GM18868 (cell line): Measurements from ENCODE around the gene ZDHHC19.
"Not testable (repeated sequence)": the region's sequence is repeated elsewhere in the genome, so short reads cannot be mapped to it uniquely, and the experiment has no call there.

Experiments
- ATAC-seq: cut with Tn5 transposase; IDR thresholded peaks from one replicate; pipeline ENCODE4 v1.9.1; 2021; ENCODE audit warnings: mild to moderate bottlenecking, moderate library complexity; ENCODE audit not compliant: unreplicated experiment

Gene ZDHHC19

DNA sequence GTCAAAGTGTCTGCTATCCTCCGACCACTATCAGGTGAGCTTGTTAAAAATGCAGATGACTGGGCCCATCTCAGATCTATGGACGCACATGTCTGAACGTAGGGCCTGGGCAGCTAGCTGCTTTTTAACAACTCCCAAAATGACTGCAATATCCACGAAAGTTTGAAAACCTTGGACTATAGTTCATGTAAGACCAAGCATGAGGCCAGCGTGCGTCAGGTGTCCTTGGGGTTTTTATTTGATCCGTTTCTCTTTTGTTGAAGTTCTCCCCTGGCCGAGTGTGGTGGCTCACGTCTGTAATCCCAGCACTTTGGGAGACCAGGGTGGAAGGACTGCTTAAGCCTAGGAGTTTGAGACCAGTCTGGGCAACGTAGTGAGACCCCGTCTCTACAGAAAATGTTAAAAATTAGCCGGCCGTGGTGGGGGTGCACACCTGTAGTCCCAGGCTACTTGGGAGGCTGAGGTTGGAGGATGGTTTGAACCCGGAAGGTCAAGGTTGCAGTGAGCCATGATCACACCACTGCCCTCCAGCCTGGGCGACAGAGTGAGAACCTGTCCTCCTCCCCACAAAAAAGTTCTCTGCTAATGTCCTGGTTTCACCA lies 14.7 kb upstream of the ZDHHC19 start:
- no peak for ATAC-seq

DNA sequence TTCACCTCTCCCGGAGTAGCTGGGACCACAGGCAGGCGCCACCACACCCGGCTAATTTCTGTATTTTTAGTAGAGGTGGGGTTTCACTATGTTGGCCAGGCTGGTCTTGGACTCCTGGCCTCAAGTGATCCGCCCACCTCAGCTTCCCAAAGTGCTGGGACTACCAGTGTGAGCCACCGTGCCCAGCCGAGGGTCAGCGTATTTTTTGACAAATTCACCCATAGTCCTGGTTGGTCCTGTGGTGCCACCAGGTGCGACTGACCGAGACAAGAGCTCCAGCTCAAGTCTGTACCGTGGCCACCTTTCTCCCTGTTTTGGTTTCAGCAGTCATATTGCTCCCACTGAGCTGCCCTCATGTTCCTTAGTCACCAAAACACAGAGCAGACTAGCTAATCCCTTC lies 13.9 kb upstream of the ZDHHC19 start:
- ATAC-seq = no peak

DNA sequence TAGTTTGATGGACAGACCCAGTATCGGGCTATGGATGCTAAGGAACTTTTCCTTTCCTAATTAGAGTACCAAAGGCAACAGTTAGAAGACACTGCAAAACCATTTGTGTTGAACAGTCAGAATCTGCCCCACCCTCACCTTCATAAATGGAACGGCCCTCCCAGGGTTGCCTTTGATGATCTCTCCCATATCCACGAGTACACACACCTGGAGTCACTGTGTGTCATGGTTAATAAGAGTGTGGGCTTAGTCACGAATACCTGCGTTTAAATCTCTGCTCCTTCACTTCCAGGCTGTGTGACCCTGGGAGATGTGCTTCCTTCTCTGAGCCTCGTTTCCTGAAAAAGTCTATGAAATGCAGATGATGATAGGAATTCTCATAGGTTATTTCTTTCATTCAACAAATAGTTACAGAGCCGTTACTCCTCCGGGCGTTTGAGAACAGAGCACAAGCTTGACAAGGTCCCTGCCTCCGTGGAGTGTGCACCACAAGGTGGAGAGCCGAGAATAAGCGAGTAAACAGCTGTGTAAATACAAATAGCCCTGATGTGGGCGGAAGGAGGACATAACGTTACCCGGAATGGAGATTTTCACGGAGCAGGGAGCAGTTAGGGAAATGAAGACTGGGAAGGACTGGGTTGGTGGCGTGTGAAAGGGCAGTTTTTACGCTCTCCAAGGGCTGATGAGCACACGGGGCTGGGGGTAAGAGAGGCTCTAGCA lies 11.8 kb upstream of the ZDHHC19 start:
- no peak for ATAC-seq

DNA sequence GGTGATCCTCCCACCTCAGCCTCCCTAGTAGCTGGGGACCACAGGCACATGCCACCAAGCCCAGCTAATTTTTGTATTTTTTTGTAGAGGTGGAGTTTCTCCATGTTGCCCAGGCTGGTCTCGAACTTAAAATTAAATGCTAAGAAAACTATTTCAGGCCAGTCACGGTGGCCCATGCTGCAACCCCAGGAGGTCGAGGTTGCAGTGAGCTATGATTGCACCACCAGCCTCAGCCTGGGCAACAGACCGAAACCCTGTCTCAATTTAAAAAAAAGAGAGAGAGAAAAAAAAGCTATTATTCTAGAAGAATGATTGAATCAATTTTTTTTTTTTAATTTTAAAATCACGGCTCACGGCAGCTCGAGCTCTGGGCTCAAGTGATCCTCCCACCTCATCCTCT lies 9.8 kb upstream of the ZDHHC19 start:
- ATAC-seq = no peak

DNA sequence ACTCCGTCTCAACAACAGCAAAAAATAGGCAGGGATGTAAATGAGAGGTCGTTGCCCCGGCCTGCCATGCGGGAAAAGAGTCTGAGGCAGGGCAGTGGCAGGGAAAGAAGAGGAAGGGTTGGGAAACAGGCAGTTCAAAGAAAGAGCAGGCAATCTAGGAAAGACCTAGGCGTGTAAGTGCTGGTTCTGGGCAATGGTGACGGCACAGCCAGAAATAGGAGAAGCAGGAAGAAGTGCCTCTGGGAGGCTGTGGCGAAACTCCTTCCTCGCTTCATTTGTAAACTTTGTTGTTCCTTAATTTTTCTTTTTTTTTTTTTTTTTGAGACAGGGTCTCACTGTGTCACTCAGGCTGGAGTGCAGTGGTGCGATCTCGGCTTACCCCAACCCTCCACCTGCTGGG lies 9.4 kb upstream of the ZDHHC19 start:
- no peak for ATAC-seq

DNA sequence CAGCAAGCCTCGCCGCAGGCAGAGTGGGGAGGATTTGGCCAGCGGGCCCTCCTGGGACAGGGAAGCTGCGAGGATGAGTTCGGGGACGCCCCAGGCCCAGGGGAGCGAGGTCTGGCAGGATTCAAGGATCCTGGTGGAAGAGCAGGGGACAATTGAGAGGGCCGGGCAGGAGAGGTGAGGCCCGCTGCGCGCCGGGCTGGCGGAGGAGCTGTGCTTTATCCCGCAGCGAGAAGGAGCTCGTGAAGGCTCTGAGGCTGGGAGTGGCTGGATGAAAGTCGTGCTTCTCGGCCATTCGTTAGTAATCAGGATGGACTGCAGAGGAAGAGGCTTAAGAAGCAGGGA lies 8.7 kb upstream of the ZDHHC19 start:
- ATAC-seq = no peak

DNA sequence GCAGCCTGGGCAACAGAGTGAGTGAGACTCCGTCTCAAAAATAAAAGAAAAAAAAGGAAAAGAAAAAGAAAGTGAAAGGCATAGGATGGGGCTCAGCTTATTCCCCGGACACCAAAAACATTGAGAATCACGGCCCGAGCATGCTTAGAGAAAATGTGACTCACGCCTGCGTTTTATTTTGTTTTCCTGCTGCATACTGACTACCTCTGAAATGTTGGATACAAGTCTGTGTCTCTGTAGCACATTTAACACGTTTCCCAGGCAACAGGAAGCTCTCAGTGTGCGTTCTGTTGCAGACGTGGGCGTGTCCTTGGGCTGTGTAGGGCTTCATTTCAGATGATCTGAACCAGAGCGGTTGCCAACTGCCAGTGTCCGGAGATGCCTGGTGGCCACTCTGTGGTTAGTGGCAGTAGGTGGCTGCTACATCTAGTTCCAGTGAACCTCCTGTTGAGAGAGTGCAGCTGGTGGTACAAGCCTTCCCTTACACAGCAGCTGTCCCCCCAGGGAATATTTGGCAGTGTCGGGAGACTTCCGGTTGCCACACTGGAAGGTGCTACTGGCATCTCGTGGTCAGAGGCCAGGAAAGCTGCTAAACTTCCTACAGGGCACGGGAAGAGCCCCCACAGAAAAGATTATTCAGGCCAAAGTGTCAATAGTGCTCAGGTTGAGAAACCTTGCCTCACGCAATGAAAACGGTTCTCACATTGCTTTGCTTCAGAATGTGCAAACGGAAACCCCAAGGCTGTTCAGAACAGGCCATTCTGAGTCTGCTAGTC lies 8.2 kb upstream of the ZDHHC19 start:
- ATAC-seq = no peak

DNA sequence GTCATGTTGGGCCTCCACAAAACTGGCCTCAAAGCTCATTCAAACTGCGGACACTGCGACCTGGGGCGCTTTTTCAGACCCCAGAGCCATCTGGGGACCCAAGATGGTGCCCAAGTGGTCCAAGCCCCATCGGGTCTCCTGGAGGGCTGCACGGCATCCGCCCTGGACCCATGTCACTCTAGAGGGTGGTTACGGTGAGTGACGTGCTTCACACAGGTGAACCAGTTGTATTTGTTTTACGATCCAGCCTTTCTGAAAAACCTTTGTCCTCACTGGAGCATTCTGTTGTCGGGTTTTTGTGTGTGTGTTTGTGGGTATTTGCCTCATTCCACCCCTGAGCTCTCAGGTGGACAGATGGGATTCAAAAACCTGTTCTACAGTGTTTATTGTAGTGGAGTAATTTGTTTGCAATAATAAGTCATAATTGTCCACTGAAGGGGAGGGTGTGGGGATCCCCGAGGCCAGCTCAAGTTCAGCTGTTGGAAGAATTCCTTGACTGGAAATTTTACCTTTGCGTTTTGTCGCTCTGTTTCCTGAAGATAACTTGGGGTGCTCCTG lies 7.0 kb upstream of the ZDHHC19 start:
- ATAC-seq = no peak

DNA sequence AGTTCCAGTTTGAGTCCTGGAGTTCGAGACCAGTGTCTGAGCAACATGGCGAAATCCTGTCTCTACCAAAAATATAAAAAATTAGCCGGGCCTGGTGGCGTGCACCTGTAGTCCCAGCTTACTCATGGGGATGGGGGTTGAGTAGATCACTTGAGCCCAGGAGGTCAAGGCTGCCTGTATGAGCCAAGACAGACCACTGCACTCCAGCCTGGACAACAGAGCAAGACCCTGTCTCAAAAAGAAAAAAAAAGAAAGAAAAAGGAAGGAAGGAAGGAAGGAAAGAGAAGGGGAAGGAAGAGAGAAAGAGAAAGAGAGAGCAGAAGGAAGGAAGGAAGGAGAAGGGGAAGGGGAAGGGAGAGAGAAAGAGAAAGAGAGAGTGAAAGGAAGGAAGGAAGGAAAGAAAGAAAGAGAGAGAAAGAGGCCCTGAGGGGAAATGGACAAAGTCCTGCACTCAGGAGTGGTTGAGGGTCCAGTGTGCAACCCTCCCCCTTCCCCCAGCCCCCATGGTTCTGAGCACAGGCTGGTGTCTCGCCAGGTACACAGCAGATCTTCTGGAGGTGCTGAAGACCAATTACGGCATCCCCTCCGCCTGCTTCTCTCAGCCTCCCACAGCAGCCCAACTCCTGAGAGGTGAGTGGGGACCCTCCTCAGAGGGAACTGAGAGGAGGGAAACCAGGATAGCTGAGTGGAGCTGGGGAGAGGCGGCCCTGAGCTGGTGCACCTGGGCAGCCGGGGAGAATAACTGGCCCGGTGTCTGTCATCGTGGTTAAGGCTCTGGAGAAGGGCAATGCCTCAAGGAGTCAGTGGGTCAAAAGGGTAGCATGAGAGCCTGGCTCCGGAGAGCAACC lies 6.3 kb upstream of the ZDHHC19 start:
- ATAC-seq = no peak

DNA sequence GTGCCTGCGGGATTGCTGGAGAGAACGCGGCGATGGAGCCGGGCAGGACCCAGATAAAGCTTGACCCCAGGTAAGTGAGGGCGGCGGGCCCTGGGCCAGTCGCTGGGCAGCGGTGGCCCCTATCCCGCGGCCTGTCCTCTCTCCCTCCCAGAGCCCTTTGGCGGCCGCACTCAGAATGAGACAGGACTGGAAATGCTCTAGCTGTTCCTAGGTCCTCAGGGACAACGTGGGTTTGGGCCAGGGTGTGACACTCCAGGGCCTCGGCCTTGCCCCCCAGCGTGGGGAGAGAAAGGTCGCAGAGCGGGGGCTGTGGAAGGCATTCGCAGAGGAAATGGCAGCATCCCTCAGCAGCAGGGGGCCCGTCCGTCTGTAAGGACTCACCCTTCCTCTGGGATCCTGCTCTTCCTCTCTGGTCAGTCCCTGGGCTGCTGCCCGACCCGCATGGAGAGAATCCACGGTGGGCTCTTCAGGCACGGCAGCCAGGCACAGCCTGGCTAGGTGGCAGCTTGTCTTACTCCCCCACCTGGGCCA lies 5.5 kb upstream of the ZDHHC19 start:
- ATAC-seq = no peak

DNA sequence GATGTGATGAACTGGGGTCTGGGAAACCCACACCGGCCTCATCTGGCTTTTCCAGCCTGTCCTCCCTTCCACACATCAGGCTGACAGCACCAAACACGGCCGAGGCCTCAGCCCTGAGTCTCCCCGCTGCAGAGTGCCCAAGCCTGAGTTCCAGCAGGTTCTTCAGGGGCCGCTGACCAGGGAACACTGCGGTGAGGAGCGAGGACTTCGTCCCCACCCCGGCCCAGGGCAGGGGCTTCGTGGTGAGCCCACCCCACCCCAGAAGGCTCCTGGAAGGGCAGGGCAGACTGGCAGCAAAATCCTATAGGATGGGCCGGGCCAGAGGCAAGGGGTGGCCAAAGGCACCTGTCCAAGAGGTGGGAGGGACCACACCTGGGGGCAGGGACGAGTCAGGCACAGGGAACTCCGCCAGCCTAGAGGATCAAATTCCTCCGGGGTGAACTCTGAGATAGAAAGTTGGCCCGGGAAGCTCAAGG lies 4.9 kb upstream of the ZDHHC19 start, which contains the start of gene SLC51A:
Gene SLC51A, plus strand, starts transcription at position 446 of the 476 bp plus-strand sequence. CDS start 179 bp downstream, outside the sequence.
- no peak for ATAC-seq

DNA sequence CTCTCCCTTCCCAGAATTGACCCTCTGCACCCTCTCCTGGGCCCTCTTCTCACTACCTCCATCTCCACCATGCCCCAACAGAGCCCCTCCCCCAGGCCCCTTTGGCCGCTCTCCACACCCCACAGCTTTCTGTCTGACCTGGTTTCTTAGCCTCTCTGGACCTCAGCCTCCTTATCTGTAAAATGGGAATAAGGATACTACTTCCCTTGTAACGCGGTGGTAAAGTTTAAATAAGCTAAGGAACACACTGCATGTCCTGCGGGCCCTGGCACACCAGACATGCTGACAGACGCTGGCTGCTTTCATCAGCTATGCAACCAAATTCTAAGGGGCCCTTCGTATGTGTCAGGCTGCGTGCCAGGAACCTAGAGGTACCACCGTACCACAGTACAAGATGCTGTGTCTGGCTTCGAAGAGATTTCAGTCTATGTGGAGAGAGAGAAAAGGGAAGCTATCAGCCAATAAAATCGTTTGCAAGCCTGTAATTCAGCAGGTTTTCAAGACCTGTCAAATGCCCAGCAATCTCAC lies 4.4 kb upstream of the ZDHHC19 start:
- no peak for ATAC-seq

DNA sequence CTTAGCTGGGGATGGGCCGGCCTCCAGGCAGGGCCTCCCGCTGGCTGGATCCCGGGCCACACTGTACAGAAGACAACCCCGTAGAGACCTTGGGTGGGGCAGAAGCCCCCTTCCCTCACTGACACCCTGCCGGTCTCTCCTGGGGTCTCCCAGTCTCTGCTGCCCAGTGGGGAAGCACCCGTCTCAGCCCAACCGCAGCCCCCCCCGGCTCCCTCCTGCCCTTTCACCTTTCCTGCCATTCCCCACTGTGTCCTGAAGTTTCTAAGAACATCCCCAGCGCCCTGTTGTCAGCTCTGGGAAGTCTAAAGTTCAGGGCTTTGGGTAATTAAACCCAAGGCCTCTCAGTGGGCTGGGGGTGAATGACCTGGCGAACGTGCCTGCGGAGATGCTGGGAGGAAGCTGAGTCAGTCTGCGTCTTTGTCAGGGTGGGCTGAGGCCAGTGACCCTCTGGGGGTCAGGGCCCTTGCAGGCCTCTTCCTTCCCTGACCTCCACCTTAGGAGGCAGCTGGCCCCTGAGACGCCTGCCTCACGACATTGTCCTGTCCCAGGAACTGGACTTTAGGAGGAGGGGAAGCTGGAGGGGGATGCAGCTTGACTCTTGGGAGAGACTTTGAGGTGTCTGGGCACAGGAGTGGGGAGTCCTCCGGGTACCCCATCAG lies 3.7 kb upstream of the ZDHHC19 start:
- no peak for ATAC-seq

DNA sequence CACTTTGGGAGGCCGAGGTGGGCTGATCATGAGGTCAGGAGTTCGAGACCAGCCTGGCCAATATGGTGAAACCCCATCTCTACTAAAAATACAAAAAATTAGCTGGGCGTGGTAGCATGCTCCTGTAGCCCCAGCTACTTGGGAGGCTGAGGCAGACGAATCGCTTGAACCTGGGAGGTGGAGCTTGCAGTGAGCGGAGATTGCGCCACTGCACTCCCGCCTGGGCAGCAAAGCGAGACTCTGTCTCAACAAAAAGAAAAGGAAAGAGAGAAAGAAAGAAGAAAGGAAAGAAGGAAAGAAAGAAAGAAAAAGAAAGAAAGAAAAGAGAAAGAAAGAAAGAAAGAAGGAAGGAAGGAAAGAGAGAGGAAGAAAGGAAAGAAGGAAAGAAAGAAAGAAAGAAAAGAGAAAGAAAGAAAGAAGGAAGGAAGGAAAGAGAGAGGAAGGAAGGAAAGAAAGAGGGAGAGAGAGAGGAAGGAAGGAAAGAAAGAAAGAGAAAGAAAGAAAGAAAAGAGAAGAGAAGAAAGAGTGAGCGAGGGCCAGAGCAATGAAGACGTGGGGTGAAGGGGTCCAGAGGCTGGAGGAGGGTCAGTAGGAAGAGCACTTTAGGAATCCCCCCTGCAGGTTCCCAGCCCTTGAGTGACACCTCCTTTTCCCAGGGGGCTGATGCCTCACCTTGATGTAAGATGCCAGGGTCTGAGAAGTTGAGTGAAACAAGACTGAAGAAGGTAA lies 1.1 kb downstream of the ZDHHC19 start:
- not testable (repeated sequence) for ATAC-seq

DNA sequence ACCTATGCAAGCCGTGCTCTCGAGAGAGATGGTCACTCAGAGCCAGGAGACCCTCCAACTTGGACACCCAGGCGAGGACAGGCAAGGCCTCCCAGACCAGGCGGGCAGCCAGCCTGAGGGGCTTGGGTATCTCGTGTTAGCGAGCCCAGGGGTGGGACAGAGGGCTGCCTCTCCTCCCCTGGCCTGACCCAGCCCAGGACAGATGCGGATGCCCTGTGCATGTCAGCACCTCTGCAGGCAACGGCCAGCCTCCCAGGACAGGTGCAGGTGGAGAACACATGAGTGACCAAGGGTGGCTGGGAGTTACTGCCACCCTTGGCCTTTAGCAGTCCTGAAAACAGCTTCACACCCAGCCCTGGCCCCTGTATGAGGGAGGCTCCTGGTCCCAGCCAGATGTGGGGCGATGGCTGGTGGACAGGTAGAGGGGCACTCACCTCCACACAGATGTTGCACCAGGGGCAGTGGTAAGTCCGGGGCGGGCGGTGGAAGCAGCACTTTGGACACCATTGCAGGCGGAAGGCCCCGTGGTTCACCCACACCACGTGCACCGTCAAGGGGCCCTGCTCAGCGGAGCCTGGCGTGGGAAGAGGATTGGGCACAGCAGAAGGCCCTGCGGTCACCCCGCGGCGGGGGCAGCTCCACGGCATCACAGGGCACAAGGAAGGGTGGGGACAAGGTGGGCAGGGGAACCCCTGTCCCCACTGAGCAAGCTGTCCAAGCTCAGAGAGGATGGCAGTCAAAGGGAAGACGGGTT lies 2.1 kb downstream of the ZDHHC19 start:
- ATAC-seq = no peak

DNA sequence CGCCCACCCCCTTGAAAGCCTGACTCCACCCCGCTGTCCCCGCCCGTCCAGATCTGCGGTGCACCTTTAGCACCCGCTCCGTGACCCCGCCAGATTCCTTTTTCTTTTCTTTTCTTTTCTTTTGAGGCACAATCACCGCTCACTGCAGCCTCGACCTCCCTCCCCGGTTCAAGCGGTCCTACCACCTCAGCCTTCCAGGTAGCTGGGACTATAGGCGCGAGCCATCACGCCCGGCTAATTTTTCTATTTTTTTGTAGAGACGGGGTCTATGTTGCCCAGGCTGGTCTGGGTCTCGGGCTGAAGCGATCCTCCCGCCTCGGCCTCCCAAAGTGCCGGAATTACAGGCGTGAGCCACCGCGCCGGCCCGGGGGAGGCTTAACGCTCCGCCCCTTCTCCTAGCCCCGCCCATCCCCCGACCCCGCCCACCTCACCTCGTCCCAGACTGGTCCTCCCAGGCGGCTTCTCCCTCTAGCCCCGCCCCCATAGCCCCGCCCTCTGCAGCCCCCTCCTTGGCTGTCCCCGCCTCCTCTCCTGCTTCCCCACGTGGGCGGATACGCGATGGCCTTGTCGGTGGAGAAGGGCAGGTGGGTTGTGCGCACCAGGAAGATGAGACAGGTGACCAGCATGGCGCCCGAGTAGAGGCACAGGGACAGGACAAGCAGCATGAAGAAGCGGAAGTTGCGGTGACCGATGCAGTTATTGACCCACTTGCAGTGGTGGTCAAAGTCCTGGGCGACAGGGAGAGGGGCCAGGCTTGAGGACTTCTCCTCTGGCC lies 3.2 kb downstream of the ZDHHC19 start:
- no peak for ATAC-seq

DNA sequence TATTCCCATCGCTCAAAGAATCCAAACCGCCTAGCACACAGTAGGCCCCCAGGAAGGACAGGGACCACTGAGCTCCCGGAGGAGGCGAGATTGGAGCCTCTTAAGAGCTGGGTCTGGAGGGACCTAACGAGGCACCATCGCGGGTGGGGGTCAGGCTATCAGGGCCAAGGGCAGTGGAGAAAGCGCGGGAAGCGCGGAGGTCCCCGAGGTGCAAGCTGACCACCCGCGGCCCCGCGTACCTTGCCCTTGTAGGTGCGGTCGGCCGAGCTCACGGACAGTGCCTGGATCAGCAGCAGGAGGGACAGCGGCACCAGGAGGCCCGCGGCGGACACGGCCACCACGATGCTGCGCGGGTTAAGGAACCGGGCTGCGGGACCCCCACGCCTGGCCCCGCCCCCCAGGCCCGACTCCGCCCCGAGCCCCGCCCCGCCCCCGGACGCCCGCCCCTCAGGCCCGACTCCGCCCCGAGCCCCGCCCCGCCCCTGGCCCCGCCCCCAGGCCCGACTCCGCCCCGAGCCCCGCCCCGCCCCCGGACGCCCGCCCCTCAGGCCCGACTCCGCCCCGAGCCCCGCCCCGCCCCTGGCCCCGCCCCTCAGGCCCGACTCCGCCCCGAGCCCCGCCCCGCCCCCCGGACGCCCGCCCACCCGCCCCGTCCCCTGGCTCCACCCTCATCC lies 3.9 kb downstream of the ZDHHC19 start:
- ATAC-seq = no peak
